Measurements from ENCODE around the gene ARHGAP24.

ARHGAP24 gene

DNA sequence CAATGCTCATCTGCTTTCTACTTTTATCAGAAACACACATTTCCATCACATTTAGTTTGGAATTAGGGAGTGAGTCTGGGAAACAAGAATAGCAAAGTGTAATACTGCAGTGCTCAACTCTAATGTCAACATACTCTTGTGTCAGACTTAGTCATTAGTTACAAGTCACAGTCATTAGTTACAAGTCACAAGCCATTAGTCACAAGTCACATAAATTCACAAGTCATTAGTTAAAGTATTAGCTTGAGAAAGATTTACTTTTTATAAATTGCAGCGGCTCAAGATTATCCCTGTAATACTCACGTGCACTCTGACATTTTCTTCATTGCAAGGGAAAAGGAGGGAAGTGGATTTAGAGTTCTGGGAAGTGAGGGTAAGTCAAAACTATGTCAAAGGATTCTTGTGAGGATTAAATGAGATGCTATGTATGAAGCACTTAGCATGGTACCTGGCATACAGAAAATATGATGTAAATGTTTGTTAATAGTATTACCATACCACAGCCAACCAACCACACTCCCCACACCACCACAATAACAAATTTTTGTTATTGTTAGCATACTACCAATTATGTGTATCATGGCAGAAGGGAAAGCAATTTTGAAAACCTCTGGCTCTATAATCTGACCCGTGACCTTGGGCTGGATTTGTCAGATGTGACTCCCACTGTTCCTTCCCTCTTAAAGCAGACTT, 116.6 kb downstream of the ARHGAP24 start:
- no peaks in the 10 kb centered on the region for H3K27me3 ChIP-seq (ENCODE audit: low read depth, low read length)

DNA sequence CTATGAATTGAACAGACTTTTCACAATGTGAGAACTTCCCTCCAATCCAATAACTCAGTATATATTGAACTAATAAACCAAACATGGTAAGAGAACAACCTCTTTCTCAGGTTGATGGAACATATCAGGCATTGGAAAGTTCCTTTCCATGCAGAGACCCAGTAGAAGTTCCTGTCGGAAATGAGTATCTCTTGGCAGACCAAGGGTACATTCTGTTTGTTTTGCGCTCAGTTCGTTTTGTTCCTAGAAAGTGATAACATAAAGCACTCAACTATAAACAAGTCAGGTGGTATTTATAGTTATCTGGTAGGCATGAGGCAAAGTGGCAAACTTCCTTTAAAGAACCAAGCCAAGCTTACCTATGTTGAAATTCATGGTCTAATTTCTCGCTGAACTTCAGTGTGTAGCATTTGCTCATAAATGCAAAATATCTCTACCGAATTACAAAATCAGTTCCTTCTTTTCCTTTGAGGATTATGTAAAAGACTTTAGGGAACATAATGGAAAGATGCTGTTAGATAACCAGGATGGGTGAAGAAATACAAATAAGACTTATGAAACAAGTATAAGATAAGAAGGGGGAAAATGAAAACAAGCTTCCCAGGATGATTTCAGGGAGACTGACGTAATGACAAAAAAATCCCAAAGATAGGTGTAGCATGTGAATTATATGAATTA, 120.3 kb downstream of the ARHGAP24 start:
- Histone ChIP-seq H3K27me3 (ENCODE audit: low read depth, low read length) (no peaks in the 10 kb centered on the region), H3K36me3 (ENCODE audit: control insufficient read depth in 1 of 2, insufficient read depth in 2 of 2, low read length in 2 of 2) (no peaks in the 10 kb centered on the region), H3K27ac (ENCODE audit: low read length) (no peak overlapping the region), H3K4me3 (ENCODE audit: low read depth in 1 of 2, low read length in 2 of 2) (no peak overlapping the region), H3K4me1 (ENCODE audit: control insufficient read depth in 1 of 2, insufficient read depth in 2 of 2, low read length in 2 of 2) (no peaks in the 10 kb centered on the region), H3K9me3 (ENCODE audit: control insufficient read depth in 1 of 2, low read length in 2 of 2) (no peaks in the 10 kb centered on the region)

More for the DNA sequence above, 116.6 kb downstream of the ARHGAP24 start:
- H3K36me3 ChIP-seq (ENCODE audit: control insufficient read depth in 1 of 2, insufficient read depth in 2 of 2, low read length in 2 of 2) = no peaks in the 10 kb centered on the region
- H3K9me3 ChIP-seq (ENCODE audit: control insufficient read depth in 1 of 2, low read length in 2 of 2) = no peaks in the 10 kb centered on the region
- no peak overlapping the region for H3K27ac ChIP-seq (ENCODE audit: low read length)
- H3K4me3 ChIP-seq (ENCODE audit: low read depth in 1 of 2, low read length in 2 of 2) = no peak overlapping the region
- no peaks in the 10 kb centered on the region for H3K4me1 ChIP-seq (ENCODE audit: control insufficient read depth in 1 of 2, insufficient read depth in 2 of 2, low read length in 2 of 2)

DNA sequence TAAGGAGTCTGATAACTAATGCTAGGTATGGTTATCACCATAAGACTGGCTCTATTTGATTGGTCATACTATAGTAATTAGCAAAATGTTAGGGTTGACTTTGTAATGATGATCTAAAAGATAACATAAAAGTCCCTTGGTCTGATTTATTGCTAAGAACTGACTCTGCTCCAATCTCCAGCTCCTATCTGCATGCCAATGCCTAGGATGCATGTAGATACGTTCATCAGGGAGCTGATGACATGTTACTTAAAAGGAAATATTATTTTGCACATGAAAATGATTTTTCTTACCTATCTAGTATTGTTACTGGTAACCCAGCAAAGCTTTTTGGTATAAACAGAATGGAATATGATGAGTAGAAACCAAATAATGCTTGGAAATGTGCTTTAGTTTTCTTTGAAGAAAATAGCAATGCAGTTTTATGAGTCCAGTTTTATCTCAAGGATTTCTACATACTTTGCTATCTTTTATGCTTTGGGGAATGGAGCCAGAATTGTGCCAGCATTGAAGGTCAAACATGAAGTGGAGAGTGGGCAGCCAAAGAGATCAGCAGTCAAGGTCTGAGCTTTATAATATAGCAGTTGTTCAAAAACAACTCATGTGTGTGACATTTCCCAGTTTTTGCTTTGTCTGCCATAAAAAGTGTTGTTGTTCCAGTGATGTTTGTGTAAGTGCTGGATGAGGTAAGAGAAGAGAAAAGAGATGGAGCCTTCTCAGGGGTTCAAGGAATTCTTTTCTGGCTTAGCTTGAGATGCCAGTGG, 121.0 kb downstream of the ARHGAP24 start:
- Histone ChIP-seq H3K9me3 (ENCODE audit: control insufficient read depth in 1 of 2, low read length in 2 of 2) (no peaks in the 10 kb centered on the region), H3K36me3 (ENCODE audit: control insufficient read depth in 1 of 2, insufficient read depth in 2 of 2, low read length in 2 of 2) (no peaks in the 10 kb centered on the region), H3K4me3 (ENCODE audit: low read depth in 1 of 2, low read length in 2 of 2) (no peak overlapping the region), H3K27me3 (ENCODE audit: low read depth, low read length) (no peaks in the 10 kb centered on the region), H3K27ac (ENCODE audit: low read length) (no peak overlapping the region), H3K4me1 (ENCODE audit: control insufficient read depth in 1 of 2, insufficient read depth in 2 of 2, low read length in 2 of 2) (no peaks in the 10 kb centered on the region)

DNA sequence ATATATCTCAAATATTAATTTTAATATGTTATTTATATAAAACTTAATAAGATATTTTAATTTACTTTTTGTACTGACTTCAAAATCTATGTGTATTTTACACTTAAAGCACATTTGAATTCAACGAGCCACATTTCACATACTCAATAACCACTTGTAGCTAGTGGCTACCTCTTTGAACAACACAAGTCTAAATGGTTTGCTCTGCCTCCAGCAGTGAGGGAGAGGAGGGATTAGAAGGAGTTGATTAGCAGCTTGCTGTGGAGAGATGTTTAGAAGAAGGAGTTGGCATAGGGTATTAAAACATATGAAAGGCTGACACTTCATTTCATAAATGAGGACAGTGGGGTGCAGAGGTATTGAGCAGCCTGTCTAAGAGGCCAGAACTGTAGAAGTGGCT, 124.0 kb downstream of the ARHGAP24 start:
- Histone ChIP-seq H3K4me3 (ENCODE audit: low read depth in 1 of 2, low read length in 2 of 2) (no peak overlapping the region), H3K27ac (ENCODE audit: low read length) (no peak overlapping the region), H3K36me3 (ENCODE audit: control insufficient read depth in 1 of 2, insufficient read depth in 2 of 2, low read length in 2 of 2) (no peaks in the 10 kb centered on the region), H3K4me1 (ENCODE audit: control insufficient read depth in 1 of 2, insufficient read depth in 2 of 2, low read length in 2 of 2) (no peaks in the 10 kb centered on the region), H3K9me3 (ENCODE audit: control insufficient read depth in 1 of 2, low read length in 2 of 2) (no peaks in the 10 kb centered on the region), H3K27me3 (ENCODE audit: low read depth, low read length) (no peaks in the 10 kb centered on the region)

DNA sequence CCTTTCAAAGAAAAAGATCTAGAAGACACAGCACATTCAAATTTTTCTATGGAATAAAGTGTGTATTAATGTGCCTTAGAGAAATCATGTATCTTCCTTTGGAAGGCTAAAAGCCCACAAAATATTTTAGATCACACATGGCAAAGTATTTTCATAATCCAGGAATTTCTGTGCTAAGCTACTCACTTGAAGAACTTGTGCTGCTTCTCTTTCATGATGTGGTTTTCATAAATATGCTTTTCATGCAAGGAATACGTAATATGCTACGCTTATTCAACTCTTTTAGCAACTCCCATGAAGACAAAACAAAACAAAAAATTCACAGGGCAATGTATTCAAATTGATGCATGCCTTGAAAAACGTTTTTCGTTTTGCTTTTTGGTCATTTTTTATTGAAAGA, 125.6 kb downstream of the ARHGAP24 start:
- H3K9me3 ChIP-seq (ENCODE audit: control insufficient read depth in 1 of 2, low read length in 2 of 2) = no peaks in the 10 kb centered on the region

DNA sequence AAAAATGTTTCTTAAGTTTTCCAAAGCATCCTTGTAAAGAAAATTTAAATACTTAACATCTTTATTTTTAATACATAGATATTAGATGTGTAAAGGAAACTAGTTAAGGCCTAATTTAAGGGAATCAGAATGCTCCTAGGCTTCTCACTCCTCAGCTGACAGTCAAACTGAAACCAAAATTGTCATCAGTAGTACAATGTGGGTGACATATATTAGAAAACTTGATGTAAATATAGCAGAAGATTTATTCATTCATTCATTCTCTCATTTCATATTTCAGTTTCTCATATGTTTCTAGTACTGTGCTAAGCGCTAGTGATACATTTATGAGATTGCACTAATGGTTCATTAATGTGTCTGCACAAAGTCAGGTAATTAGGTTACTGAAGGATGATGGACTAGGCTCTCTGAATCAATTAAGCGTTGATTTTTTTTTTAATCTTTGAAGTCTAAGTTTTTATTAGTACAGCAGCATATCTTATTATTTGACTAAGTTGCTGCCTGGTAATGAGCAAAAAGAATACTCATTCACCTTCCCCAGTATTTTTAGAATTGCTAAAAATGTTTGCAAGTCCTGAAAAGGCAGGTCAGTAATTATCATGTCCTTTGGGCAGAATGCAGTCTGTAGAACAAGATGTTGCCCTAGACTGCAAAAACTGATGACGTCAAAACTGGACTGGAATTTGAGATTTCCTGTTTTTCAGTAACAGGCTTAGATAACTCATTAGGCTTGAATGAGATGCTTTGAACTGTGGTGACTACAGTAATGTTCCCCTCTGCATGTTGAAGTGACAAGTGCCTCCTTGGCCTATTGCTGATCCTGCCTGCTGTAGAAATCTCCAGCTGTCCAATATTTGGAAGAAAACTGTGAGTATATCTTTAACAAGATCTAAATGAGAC, 128.7 kb downstream of the ARHGAP24 start:
- Histone ChIP-seq H3K27ac (ENCODE audit: low read length) (no peak overlapping the region), H3K4me3 (ENCODE audit: low read depth in 1 of 2, low read length in 2 of 2) (no peak overlapping the region)

More for the DNA sequence above, 125.6 kb downstream of the ARHGAP24 start:
- Histone ChIP-seq H3K4me1 (ENCODE audit: control insufficient read depth in 1 of 2, insufficient read depth in 2 of 2, low read length in 2 of 2) (no peaks in the 10 kb centered on the region), H3K4me3 (ENCODE audit: low read depth in 1 of 2, low read length in 2 of 2) (no peak overlapping the region), H3K27me3 (ENCODE audit: low read depth, low read length) (no peaks in the 10 kb centered on the region), H3K27ac (ENCODE audit: low read length) (no peak overlapping the region), H3K36me3 (ENCODE audit: control insufficient read depth in 1 of 2, insufficient read depth in 2 of 2, low read length in 2 of 2) (no peaks in the 10 kb centered on the region)

DNA sequence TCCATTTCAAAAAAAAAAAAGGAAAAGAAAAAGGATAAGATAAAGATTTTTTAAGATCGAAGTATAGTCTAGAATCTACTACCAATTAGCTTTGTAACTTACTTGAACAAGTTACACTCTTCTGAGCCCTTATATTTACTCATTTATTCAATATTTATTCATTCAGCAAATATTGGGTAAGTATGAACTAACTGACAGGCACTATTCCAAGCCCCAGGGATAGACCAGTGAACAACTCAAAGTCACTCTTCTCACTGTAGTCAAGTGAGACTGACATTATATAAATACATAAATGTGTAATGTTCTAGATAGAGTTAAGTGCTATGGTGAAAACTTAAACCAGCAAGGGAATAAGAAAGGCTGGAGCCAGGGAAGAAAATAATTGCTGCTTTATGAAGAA, 131.6 kb downstream of the ARHGAP24 start:
- no peaks in the 10 kb centered on the region for H3K4me1 ChIP-seq (ENCODE audit: control insufficient read depth in 1 of 2, insufficient read depth in 2 of 2, low read length in 2 of 2)

More for the DNA sequence above, 128.7 kb downstream of the ARHGAP24 start:
- Histone ChIP-seq H3K9me3 (ENCODE audit: control insufficient read depth in 1 of 2, low read length in 2 of 2) (no peaks in the 10 kb centered on the region), H3K27me3 (ENCODE audit: low read depth, low read length) (no peaks in the 10 kb centered on the region), H3K4me1 (ENCODE audit: control insufficient read depth in 1 of 2, insufficient read depth in 2 of 2, low read length in 2 of 2) (no peaks in the 10 kb centered on the region), H3K36me3 (ENCODE audit: control insufficient read depth in 1 of 2, insufficient read depth in 2 of 2, low read length in 2 of 2) (no peaks in the 10 kb centered on the region)

DNA sequence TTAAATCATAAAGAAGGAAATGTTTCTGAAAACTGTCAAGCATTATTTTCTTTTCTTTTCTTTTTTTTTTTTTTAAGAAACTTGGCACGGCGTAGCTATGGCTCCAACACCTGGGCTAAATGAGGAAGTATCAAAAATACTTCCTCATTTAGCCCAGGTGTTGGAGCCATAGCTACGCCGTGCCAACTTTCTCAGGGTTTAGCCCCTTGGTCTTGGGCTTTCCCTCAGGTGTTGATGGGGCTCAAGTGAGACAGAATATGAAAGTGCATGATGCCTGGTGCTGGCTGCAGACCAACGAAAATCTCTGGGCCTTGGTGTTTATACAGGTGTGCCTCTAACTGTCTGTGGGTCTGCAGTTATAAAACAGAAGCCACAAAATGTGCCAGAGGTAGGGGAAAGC, 132.7 kb downstream of the ARHGAP24 start:
- Histone ChIP-seq H3K4me3 (ENCODE audit: low read depth in 1 of 2, low read length in 2 of 2) (no peak overlapping the region), H3K27me3 (ENCODE audit: low read depth, low read length) (no peaks in the 10 kb centered on the region), H3K27ac (ENCODE audit: low read length) (no peak overlapping the region), H3K9me3 (ENCODE audit: control insufficient read depth in 1 of 2, low read length in 2 of 2) (no peaks in the 10 kb centered on the region), H3K36me3 (ENCODE audit: control insufficient read depth in 1 of 2, insufficient read depth in 2 of 2, low read length in 2 of 2) (no peaks in the 10 kb centered on the region), H3K4me1 (ENCODE audit: control insufficient read depth in 1 of 2, insufficient read depth in 2 of 2, low read length in 2 of 2) (no peaks in the 10 kb centered on the region)

More for the DNA sequence above, 131.6 kb downstream of the ARHGAP24 start:
- H3K4me3 ChIP-seq (ENCODE audit: low read depth in 1 of 2, low read length in 2 of 2) = no peak overlapping the region
- H3K36me3 ChIP-seq (ENCODE audit: control insufficient read depth in 1 of 2, insufficient read depth in 2 of 2, low read length in 2 of 2) = no peaks in the 10 kb centered on the region
- H3K27ac ChIP-seq (ENCODE audit: low read length) = no peak overlapping the region
- H3K27me3 ChIP-seq (ENCODE audit: low read depth, low read length) = no peaks in the 10 kb centered on the region
- no peaks in the 10 kb centered on the region for H3K9me3 ChIP-seq (ENCODE audit: control insufficient read depth in 1 of 2, low read length in 2 of 2)

DNA sequence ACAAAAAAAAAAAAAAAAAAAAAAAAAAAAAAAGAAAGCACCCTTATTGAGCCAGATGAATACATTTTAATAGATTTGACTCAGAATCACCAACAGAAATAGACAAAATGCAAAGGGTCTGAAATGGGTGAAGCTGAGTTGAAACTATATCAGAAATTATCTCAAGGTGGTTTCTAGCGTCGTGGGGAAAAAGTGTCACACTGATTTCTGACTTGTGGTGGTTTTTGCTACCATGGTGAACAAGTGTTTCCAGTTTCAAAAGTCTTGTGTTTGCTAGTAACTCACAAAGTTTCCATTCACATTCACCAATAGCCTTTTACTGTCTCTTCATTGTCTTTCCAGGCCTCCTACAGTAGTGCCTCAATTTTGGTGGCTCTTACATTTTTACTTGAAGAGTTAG, 135.5 kb downstream of the ARHGAP24 start:
- H3K36me3 ChIP-seq (ENCODE audit: control insufficient read depth in 1 of 2, insufficient read depth in 2 of 2, low read length in 2 of 2) = no peaks in the 10 kb centered on the region
- H3K4me3 ChIP-seq (ENCODE audit: low read depth in 1 of 2, low read length in 2 of 2) = no peak overlapping the region
- no peak overlapping the region for H3K27ac ChIP-seq (ENCODE audit: low read length)
- H3K4me1 ChIP-seq (ENCODE audit: control insufficient read depth in 1 of 2, insufficient read depth in 2 of 2, low read length in 2 of 2) = no peaks in the 10 kb centered on the region
- no peaks in the 10 kb centered on the region for H3K9me3 ChIP-seq (ENCODE audit: control insufficient read depth in 1 of 2, low read length in 2 of 2)
- no peaks in the 10 kb centered on the region for H3K27me3 ChIP-seq (ENCODE audit: low read depth, low read length)

DNA sequence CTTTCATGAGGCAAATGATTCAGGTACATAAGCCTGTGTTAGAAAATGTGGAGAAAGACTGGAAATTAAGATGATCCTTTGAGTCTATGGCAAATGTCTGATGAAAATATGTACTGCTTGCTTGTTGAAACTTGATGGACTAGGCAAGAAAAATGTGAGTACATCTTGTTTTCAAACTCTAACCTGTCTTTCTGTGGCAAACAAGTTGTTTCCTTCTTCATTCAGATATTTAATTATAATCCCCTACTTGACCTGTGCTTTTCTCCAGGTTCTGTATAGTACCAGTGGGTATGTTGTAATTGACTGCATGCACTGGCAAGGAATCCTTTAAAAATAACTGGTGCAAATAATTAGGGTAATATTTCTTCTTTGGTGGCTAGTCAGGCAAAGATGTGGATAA, 136.7 kb downstream of the ARHGAP24 start:
- H3K4me1 ChIP-seq (ENCODE audit: control insufficient read depth in 1 of 2, insufficient read depth in 2 of 2, low read length in 2 of 2) = no peaks in the 10 kb centered on the region
- no peaks in the 10 kb centered on the region for H3K36me3 ChIP-seq (ENCODE audit: control insufficient read depth in 1 of 2, insufficient read depth in 2 of 2, low read length in 2 of 2)
- no peaks in the 10 kb centered on the region for H3K9me3 ChIP-seq (ENCODE audit: control insufficient read depth in 1 of 2, low read length in 2 of 2)
- H3K27me3 ChIP-seq (ENCODE audit: low read depth, low read length) = no peaks in the 10 kb centered on the region
- no peak overlapping the region for H3K4me3 ChIP-seq (ENCODE audit: low read depth in 1 of 2, low read length in 2 of 2)
- H3K27ac ChIP-seq (ENCODE audit: low read length) = no peak overlapping the region

DNA sequence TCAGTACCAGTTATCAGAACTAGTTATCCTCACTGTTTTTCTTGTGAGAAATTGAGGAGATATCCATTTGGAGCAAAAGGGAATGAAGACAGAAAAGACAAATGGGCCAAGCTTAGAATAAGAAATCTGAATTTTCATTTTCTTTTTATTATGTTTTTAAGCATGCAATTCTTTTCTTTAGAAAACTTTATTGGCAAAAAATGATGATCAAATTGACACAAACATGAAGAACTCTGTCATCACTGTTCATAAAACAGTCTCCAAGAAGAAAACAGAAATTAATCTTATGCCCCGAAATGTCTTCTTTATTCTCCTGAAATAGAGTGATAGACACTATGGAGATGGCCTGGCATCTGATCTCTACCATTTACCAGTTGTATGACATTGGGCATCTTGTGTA, 139.0 kb downstream of the ARHGAP24 start:
- no peaks in the 10 kb centered on the region for H3K4me1 ChIP-seq (ENCODE audit: control insufficient read depth in 1 of 2, insufficient read depth in 2 of 2, low read length in 2 of 2)

More for the DNA sequence above, 139.0 kb downstream of the ARHGAP24 start:
- Histone ChIP-seq H3K9me3 (ENCODE audit: control insufficient read depth in 1 of 2, low read length in 2 of 2) (no peaks in the 10 kb centered on the region), H3K27me3 (ENCODE audit: low read depth, low read length) (no peaks in the 10 kb centered on the region), H3K36me3 (ENCODE audit: control insufficient read depth in 1 of 2, insufficient read depth in 2 of 2, low read length in 2 of 2) (no peaks in the 10 kb centered on the region), H3K4me3 (ENCODE audit: low read depth in 1 of 2, low read length in 2 of 2) (no peak overlapping the region), H3K27ac (ENCODE audit: low read length) (no peak overlapping the region)
